Activated CD8-positive, alpha-beta memory T cell treated with anti-CD3 and anti-CD28 coated beads, Interleukin-2, amount 10 ng/mL, durations not matched to agents 7 days and 5 days (primary cell): Measurements from ENCODE around the gene ADAMTSL1. TPM values are rescaled to one million over a fixed set of nuclear protein-coding genes. Genes with fewer than 3 reads are reported as not detected.
"Not testable (repeated sequence)": the region's sequence is repeated elsewhere in the genome, so short reads cannot be mapped to it uniquely, and the experiment has no call there.

Experiments
- ATAC-seq: fragments of 150-1000 bp; cut with Tn5 transposase; one replicate; pipeline ENCODE4 v1.10.0; 2021; ENCODE audit warnings: moderate library complexity
- CTCF ChIA-PET: fragments of 350-600 bp; sonication (Branson Sonifier 250); formaldehyde crosslinking; loops from one replicate; lab custom pipeline; 2021; ENCODE audit warnings: antibody characterized with exemption; lab: Charles Lee
- DNase-seq: peaks from one replicate; pipeline ENCODE4 v3.0.0-alpha.2; 2020
- H3K27ac Mint-ChIP-seq: one replicate; pipeline ENCODE4 v1.8.0; 2021; ENCODE audit warnings: mild to moderate bottlenecking, mixed read lengths
- H3K27me3 Mint-ChIP-seq: one replicate; pipeline ENCODE4 v1.8.0; 2021; ENCODE audit warnings: mixed read lengths
- H3K36me3 Mint-ChIP-seq: one replicate; pipeline ENCODE4 v1.8.0; 2021; ENCODE audit warnings: mild to moderate bottlenecking, mixed read lengths
- H3K4me1 Mint-ChIP-seq: one replicate; pipeline ENCODE4 v1.8.0; 2021; ENCODE audit warnings: mixed read lengths
- H3K4me3 Mint-ChIP-seq: one replicate; pipeline ENCODE4 v1.8.0; 2021; ENCODE audit warnings: mild to moderate bottlenecking, moderate library complexity, mixed read lengths
- H3K9me3 Mint-ChIP-seq: one replicate; pipeline ENCODE4 v1.8.0; 2022; ENCODE audit warnings: low read depth, mixed read lengths
- microRNA-seq: library from miRNA; unstranded; fragments of <30 nt; microRNA quantifications from one replicate; pipeline ENCODE4 v1.2.0, GENCODE V29; 2022
- total RNA-seq, 2 experiments: library from RNA; stranded (reverse); gene quantifications; one replicate each; pipeline ENCODE4 v1.2.3, GENCODE V29; 2021

The ADAMTSL1 gene
- total RNA-seq, 2 experiments from 2014 or later: not detected

- H3K36me3 Mint-ChIP-seq, DNase-seq, H3K4me1 Mint-ChIP-seq, H3K4me3 Mint-ChIP-seq, ATAC-seq, CTCF ChIA-PET, H3K9me3 Mint-ChIP-seq, H3K27ac Mint-ChIP-seq, H3K27me3 Mint-ChIP-seq: not testable (repeated sequence)
These were observed 456.7 kb downstream of the ADAMTSL1 start for GRCh38 chr9:18930611-18931010.

- ATAC-seq (no peak), DNase-seq (no peak)
- H3K27ac Mint-ChIP-seq: no peak overlapping the region
- H3K9me3 Mint-ChIP-seq: no peaks in the 10 kb centered on the region
- no peaks in the 10 kb centered on the region for H3K36me3 Mint-ChIP-seq
- H3K27me3 Mint-ChIP-seq: no peaks in the 10 kb centered on the region
- no peaks in the 10 kb centered on the region for H3K4me1 Mint-ChIP-seq
- CTCF ChIA-PET: no interaction called here
- H3K4me3 Mint-ChIP-seq: no peak overlapping the region
These were observed 461.6 kb downstream of the ADAMTSL1 start for GRCh38 chr9:18935541-18935940.

GRCh38 chr9:18936094-18936871 lies 462.3 kb downstream of the ADAMTSL1 start:
- ATAC-seq: no peak

GRCh38 chr9:18939943-18940342 lies 466.0 kb downstream of the ADAMTSL1 start:
- Mint-ChIP-seq H3K36me3 (no peaks in the 10 kb centered on the region), H3K27me3 (peaks cover under 1% of the 10 kb centered on the region), H3K4me3 (no peak overlapping the region), H3K9me3 (no peaks in the 10 kb centered on the region), H3K4me1 (no peaks in the 10 kb centered on the region), H3K27ac (no peak overlapping the region)
- no peak for DNase-seq
- CTCF ChIA-PET: no interaction called here
- ATAC-seq: no peak

More at GRCh38 chr9:18936094-18936871, 462.3 kb downstream of the ADAMTSL1 start:
- Mint-ChIP-seq H3K9me3 (no peaks in the 10 kb centered on the region), H3K4me3 (no peak overlapping the region), H3K27ac (no peak overlapping the region), H3K4me1 (no peaks in the 10 kb centered on the region), H3K36me3 (no peaks in the 10 kb centered on the region), H3K27me3 (no peaks in the 10 kb centered on the region)
- no peak for DNase-seq
- CTCF ChIA-PET: no interaction called here

- no peak overlapping the region for H3K4me3 Mint-ChIP-seq
- ATAC-seq: no peak
- H3K9me3 Mint-ChIP-seq: no peaks in the 10 kb centered on the region
- no peak for DNase-seq
- CTCF ChIA-PET: interaction anchor here (0.7 kb wide), 1 partner anchor 88 kb away, joined by 3 read pairs; no protein-coding TSS in a partner anchor
- H3K27ac Mint-ChIP-seq: no peak overlapping the region
- H3K4me1 Mint-ChIP-seq: no peaks in the 10 kb centered on the region
- H3K27me3 Mint-ChIP-seq: peaks cover 4% of the 10 kb centered on the region
- H3K36me3 Mint-ChIP-seq: no peaks in the 10 kb centered on the region
These were observed 467.2 kb downstream of the ADAMTSL1 start for GRCh38 chr9:18941060-18941740.

GRCh38 chr9:18942801-18943200 lies 468.8 kb downstream of the ADAMTSL1 start:
- no peaks in the 10 kb centered on the region for H3K36me3 Mint-ChIP-seq
- DNase-seq: no peak
- no peaks in the 10 kb centered on the region for H3K4me1 Mint-ChIP-seq
- CTCF ChIA-PET: no interaction called here
- H3K27me3 Mint-ChIP-seq: peaks cover 4% of the 10 kb centered on the region
- no peak for ATAC-seq
- H3K4me3 Mint-ChIP-seq: no peak overlapping the region
- no peaks in the 10 kb centered on the region for H3K9me3 Mint-ChIP-seq
- no peak overlapping the region for H3K27ac Mint-ChIP-seq

- CTCF ChIA-PET: no interaction called here
- Mint-ChIP-seq H3K36me3 (no peaks in the 10 kb centered on the region), H3K27ac (no peak overlapping the region), H3K9me3 (no peaks in the 10 kb centered on the region), H3K4me1 (no peaks in the 10 kb centered on the region), H3K4me3 (no peak overlapping the region), H3K27me3 (peaks cover 4% of the 10 kb centered on the region)
- no peak for ATAC-seq
- no peak for DNase-seq
These were observed 474.0 kb downstream of the ADAMTSL1 start for GRCh38 chr9:18947892-18948339.

GRCh38 chr9:18951936-18952335 lies 478.0 kb downstream of the ADAMTSL1 start:
- no peaks in the 10 kb centered on the region for H3K4me1 Mint-ChIP-seq
- CTCF ChIA-PET: no interaction called here
- no peak overlapping the region for H3K4me3 Mint-ChIP-seq
- ATAC-seq (no peak), DNase-seq (no peak)
- H3K36me3 Mint-ChIP-seq: no peaks in the 10 kb centered on the region
- H3K27ac Mint-ChIP-seq: no peak overlapping the region
- peaks cover 6% of the 10 kb centered on the region for H3K27me3 Mint-ChIP-seq
- no peaks in the 10 kb centered on the region for H3K9me3 Mint-ChIP-seq

- H3K27ac Mint-ChIP-seq: no peak overlapping the region
- ATAC-seq (no peak), DNase-seq (no peak)
- CTCF ChIA-PET: no interaction called here
- H3K27me3 Mint-ChIP-seq: peaks cover 8% of the 10 kb centered on the region
- H3K4me3 Mint-ChIP-seq: no peak overlapping the region
- H3K9me3 Mint-ChIP-seq: no peaks in the 10 kb centered on the region
- no peaks in the 10 kb centered on the region for H3K36me3 Mint-ChIP-seq
- H3K4me1 Mint-ChIP-seq: no peaks in the 10 kb centered on the region
These were observed 481.7 kb downstream of the ADAMTSL1 start for GRCh38 chr9:18955626-18956025.

Small RNAs within 50 kb of the gene (microRNA-seq; reads per million reads assigned to microRNA genes)
- gene MIR3152: not detected
